Adrenal gland (tissue), 5 donors: ENCODE results near the gene PLXDC2.

Source experiments
- CTCF ChIP-seq, 6 experiments: fragments of 450-650 bp in 4 of 6; fragments of 200-600 bp in 2 of 6; sonication (generic) in 1 of 6; IDR thresholded peaks; 1 replicate in 5 of 6; 2 replicates in 1 of 6; pipeline versions ENCODE4 v1.5.1 to v1.8.0; 2016 to 2021; ENCODE audit warnings: antibody characterized with exemption in 6 of 6, mild to moderate bottlenecking in 2 of 6, moderate library complexity in 1 of 6
- POLR2A ChIP-seq, 2 donors: fragments of 450-650 bp; IDR thresholded peaks; one replicate each; pipeline ENCODE4 v1.6.1; 2017; ENCODE audit warnings: antibody characterized with exemption in 2 of 2, mild to moderate bottlenecking in 2 of 2, moderate library complexity in 1 of 2
- donor health status: DM: no; HTN: no; CAD: no.

GRCh38 chr10:19935176-19935575, 118.9 kb downstream of the PLXDC2 start:
- no peak for TF ChIP-seq CTCF (IDR thresholded peaks at IDR 0.05)
- no peak for TF ChIP-seq POLR2A (IDR thresholded peaks at IDR 0.05)
